Activated CD8-positive, alpha-beta memory T cell treated with anti-CD3 and anti-CD28 coated beads for 48 hours (primary cell): ENCODE measurements around the gene S100A1.

Experiments used
- DNase-seq, 3 experiments: peaks; one replicate each; pipeline ENCODE4 v3.0.0-alpha.2; 2020; ENCODE audit warnings: low read depth in 2 of 3, low spot score in 2 of 3

Gene S100A1

DNA sequence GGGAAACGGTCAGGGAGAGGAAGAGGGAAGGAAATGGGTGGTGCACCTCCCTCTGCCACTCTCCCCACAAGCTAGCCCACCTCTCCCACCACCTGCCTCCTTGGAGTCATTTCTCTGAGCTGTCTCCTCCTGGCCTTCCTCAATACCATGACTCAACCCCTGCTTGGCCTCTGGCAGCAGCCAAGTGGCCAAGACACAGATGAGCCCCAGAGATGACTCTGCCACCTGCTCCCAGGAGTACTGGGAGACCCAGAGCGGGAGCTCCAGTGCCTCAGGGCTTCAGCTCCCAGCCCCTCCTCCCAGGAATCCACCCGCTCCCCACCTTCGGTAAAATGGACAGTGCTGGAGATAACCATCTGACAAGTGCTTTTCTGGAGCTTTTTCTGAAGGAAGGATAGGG, 17.9 kb upstream of the S100A1 start:
- DNase-seq, result no peak

DNA sequence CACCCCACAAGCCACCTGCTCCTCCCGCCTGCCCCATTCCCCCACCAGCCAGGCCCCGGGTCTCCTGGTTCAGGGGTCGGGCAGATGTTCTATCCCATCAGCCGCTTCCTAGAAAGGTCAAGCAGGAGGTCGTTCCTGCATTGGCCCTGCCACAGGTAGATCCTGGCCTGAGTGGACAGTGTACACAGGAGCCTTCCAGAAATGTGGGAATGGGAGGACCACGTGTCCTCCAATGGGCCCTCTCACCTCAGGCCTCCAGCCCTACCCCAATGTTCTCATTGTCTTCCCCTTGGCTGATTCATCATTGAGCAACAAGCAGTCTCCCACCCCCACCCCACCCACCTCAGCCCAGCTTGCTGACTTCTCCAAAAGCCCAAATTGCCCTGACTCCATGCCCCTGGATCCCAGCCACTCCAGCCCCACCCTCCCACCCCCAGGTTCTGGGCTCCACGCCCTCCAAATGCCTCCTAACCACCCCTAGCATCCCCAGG, 17.4 kb upstream of the S100A1 start:
- no peak for DNase-seq

DNA sequence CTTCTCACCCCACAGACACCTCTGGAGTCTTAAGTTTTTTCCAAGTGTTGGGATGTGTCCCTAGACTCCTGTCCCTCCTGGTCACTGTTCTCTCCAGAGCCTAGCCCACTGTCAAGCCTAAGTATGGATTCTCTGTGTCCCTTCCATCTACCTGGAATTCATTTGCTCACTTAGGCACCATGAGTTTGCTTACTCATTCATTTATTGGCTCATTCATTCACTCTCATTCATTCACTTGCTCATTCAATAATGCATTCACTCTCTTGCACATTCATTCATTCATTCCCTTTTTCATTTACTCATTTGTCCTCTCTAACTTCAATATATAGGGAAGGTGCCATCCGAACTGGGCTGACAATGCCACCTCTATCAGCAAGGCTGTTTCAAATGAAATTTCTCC, 16.9 kb upstream of the S100A1 start:
- DNase-seq, result no peak

DNA sequence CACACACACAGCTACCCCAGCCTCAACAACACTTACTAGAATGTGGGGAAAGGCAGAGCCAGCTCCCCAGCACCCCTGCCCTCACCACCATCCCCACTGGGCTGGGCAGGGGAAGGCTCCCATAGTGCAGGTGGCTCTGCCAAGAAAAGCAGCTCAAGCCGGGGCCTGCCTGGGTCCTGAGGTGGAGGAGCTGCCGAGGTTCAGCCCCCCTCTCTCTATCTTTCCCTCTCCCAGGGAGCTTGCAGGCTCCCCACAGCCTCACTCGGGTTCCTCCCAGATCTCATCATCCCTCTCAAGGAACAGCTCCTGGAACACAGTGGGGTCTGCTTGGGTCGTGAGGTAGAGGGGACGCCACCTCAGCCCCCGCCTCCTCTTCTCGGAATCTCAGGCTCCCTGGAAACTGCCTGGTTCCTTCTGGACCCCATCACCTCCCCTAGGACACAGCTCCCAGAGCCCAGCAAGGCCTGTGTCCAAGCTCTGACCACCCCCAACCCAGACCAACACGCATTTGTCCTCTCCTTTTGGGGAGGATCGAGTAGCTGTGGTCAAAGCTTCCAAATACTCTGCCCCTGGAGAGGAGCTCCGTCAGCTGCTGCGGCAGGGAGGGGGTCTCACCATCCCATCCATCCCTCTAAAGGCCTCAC, 16.0 kb upstream of the S100A1 start:
- no peak for DNase-seq

DNA sequence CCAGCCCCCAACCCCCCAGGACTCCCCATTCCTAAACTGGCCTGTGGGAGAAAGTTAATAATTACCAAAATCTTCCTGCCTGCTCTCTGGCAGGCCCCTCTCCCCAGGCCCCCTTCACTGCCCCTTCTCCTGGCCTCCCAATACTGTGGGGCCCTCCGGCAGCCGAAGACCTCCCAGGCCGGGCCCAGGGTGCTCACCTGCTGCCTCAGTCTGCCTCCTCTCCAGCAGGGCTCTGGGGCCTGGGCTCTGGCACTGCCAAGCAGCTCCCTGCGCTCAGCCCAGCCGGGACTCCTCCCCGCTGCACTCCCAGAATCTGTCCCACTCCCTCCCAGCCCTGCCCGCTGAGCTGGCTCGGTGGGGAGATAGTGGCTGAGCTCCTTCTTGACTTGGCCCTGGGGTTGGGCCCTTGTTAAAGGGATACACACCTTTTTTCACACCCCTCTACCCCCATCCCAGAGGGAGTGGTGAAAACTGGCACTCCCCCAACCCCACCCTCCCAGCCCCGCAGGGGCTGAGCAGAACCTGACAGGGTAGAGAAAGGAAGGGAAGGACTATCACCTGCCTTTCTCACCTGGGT, 15.4 kb upstream of the S100A1 start, which contains the start of gene S100A16:
TSS of gene S100A16 (minus strand) at position 383 of the 577 bp plus-strand sequence. CDS start 4,986 bp downstream, outside the sequence.
- DNase-seq, result no peak

DNA sequence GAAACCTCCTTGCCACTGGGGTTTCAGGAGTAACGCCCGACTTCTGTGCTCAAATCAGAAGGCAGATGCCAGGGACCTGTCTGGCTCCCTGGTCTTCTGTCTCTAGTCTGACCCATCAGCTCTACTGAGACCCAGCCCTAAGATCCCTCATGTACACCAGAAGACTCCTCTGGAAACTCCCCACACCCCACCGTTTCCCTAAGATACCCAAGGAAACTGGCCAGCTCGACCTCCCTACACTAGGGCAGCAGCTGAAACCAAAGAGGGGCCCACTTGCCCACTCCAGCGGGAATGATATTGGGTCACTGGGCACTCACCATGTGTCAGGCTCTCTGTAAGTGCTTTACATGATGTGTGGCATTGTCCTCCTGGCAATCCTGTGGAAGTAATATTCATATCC, 14.8 kb upstream of the S100A1 start:
- no peak for DNase-seq

DNA sequence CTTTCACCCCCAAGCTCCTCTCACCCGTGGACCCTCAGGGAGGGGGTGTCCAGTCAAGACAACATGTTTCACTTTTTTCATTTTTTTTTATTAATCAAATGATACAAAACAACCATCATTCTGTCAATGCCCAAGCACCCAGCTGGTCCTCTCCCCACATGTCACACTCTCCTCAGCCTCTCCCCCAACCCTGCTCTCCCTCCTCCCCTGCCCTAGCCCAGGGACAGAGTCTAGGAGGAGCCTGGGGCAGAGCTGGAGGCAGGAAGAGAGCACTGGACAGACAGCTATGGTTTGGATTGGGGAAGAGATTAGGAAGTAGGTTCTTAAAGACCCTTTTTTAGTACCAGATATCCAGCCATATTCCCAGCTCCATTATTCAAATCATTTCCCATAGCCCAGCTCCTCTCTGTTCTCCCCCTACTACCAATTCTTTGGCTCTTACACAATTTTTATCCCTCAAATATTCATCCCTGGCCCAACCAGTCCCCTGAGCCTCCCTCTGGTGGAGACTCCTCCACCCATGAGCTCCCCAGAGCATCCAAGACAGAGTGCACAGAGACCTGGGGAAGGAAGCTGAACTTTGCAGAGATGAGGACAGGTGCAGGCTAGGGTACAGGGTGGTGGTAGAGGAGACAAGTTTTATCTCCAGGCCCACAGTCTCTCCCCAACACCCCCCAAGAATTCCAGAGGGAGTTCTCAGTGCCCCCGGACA, 13.9 kb upstream of the S100A1 start:
- no peak for DNase-seq

DNA sequence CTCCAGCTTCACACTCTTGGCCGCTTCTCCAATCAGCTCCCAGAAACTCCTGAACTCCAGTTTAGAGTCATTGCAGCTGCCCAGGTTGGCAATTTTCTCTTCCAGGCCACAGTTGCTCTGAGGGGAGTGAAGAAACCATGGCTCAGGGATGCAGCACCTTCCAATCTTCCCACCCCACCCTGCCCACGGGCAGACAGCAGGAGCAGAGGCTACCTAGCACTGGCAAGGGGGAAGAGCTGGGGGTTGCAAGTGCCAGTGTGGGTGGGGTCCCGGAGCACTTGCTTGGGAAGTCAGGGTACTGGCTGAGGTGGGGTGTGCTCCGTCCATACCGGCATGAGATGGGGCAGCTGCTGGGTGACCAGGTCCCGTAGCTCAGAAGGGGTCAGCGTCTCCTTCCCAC, 13.3 kb upstream of the S100A1 start:
- no peak for DNase-seq

DNA sequence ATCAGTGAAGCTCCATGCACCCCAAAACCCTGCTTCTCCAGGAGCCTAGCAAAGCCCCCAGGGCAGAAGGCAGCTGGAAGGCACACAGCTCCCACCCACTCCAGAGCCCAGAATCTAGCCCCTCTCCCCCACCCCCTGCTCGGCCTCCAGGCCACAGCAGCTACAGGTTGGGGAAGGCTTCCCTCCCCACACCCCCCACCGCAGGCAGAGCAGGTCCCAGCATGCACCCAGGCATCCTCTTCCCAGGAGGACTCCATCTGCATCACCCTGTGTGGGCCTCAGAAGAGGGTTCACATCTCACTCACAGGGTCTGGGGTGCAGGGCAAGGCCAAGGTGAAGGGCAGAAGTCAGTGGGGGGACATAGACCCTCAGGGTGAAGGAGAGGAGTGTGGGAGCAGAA, 12.8 kb upstream of the S100A1 start:
- no peak for DNase-seq

DNA sequence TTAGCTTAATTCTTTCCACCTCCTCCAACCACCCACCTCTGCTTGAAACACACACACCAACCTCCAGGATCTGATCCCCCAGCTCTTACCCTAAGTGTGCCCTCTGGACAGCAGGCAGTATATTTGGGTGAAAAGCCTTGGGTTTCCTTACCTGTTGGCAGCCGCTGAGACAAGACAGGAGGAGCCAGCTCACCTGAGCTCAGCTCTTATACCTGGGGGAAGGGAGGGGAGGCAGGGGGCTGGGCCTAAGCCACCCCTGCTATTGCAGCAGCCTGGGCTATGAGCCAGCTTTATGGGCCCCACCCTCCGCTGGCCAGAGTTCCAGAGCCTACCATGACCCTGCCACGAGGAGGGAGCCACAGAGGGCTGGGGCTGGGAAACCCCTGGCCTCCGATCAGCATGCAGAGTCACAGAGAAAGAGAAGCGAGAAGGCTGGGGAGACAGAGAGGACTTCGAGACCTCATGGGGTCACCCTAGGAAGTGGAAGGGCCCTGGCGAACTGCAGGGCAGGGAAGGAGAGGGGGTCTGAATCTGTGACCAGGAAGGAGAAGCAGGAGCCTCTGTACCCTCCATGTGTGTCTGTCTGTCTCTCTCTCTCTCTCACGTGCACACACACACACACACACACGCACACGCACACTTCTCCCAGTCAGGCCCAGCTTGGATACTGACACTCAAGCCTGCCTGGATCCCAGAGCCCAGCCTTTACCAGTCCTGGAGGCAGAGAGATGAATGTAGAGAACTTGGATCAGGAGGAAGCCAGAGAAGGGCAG, 11.9 kb upstream of the S100A1 start, which contains the start of gene S100A14:
TSS of gene S100A14 (minus strand) at position 182 of the 773 bp plus-strand sequence. CDS start 467 bp downstream, outside the sequence.
- no peak for DNase-seq

DNA sequence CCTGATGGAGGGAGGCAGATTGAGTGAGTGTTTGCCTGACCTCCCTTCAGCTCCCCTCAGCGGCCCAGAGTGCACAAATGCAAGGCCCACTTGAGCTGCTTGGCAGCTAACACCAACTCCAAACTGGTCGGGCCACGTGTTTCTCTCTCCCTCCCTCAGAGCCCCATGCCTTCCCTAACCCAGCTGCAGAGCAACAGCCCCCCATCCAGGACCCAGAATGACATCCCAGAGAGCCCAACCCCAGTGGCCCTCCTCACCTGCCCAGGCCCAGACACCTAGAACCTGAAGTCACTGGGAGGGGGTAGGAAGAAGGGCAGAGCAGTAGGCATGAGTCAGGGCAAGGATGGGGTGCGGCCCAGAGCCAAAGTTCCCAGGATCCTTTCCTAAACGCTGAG, 11.3 kb upstream of the S100A1 start:
- no peak for DNase-seq

DNA sequence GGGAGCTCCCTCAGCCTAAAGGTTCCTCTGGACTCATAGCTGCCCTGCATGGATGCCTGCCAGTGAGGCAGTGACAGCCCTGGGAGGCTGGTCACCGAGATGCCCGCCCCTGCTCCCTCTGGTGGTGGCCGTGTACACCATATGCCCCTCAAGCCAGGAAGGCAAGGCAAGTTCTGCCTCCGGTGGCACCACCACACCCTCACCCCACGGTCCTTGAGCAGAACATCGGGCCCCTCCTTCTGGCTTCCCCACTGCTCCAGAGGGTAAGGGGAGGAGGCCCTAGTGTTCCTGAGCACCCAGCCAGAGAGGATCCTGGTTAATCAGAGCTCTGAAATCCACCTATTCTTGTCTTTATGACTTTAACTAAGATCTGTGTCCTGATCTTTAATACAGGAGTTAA, 10.6 kb upstream of the S100A1 start:
- peak in 2 of 3 experiments; percentile 55 to 79 for DNase-seq

DNA sequence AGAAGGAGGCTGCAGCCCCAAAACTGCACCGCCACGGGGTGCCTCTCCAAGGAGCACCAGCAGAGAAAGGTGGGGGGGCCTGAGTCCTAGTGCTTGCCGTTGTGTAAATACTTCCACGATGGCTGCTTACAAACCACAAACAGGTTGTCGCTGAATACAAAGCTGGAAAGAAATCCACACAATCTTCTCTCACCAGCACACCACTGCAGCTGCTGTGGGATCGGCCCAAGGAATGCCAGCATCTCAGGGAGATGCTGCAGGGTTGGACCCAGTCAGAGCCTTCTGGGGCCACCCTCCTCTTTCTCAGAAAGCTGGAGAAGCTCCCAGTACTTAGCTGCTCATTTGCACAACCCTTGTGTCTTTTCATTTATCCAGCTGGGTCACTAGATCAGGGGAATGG, 9.1 kb upstream of the S100A1 start:
- DNase-seq, result no peak

DNA sequence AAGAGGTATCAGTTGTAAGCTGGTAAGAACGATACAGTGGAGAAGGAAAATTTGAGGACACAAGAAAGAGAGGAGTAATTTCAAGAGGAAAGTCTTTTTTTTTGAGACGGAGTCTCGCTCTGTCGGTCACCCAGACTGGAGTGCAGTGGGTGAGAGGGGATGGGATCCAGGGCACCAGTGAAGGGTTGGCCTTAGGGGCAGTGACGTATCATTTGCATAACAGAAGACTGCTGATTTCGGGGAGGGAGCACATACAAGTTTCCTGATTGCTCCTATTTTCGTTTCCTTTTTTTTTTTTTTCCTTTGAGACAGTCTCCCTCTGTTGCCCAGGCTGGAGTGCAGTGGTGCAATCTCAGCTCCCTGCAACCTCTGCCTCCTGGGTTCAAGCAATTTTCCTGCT, 5.1 kb upstream of the S100A1 start:
- DNase-seq, result no peak

DNA sequence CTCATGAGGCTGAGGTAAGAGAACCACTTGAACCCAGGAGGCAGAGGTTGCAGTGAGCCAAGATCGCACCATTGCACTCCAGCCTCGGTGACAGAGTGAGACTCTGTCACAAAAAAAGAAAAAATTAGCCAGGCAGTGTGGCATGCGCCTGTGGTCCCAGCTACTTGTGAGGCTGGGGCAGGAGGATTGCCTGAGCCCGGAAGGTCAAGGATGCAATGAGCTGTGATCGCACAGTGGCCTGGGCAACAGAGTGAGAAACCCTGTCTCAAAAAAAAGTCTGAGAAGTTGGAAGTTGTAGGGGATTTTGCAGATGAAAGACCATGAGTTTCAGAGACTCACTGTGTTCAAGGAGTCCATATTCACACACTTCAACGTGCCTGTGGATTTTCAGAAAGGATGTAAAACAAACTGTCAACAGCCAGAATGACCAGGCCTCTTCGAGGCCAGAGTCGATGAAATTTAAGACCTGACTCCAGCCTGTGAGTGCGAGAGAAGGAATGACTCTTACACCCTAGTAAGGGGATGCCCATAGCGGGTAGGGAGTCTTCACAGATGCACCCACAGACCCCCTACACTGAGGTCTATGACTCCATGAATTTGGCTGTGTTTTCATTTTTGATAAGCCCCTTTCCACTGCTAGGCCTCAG, 3.1 kb upstream of the S100A1 start:
- DNase-seq, result no peak

DNA sequence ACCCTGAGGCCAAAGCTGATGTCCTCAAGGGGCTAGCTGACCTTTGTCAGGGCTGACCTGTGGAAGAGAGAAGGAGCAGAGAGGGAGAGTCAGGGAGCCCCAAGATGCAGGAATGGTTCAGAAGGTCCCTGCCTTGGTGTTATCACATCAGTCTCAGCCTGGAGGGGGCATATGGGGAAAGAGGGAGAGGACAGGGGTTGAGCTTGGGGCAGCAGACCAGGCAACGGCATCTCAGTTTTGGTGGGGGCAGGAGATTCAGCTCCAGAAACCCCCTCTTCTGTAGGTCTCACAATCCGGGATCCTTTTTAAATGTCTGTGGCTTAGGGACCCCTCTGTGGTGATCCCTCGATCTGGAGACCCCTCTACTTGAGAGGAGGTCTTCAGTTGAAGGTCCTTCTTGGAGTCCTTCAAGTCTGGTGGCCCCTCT, 1.7 kb upstream of the S100A1 start:
- DNase-seq, result no peak

DNA sequence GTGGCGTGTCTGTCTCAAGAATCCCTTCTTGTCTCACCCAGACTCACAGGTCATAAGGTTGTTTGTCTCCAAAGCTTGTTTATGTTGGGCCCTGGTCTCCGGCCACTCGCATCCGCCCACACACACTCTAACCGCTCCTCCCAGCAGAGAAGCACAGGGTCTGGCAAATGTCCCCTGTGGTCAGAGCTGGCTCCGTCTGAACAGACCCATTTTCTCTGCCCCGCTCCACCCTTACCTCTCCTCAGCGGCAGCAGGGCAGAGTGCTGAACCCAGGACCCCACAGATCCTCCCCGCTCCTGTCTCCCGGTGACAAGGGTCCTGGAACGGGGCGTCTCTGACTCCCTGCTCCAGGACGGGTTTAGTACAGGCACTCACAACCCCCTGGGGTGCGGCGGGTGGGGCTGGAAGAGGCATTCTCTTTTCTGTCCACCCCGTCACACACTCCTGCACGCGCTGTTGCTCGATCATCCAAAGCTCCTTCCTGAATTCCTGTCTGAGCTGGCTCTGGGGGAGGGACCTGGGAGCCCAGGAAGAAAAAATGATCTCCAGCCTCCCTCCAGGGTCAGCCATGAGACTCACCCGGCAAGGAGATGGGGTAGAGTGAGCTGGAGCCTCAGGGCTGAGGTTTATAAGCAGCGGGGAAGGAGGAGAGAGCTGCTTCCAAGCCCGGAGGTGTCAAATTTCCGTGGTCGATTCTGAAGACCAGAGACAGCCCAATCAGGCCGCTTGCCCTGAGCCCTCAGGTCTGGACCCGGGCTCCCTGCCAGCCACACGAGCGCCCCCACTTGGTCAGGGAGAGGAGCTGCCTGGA, 1.1 kb upstream of the S100A1 start, which contains the start of gene S100A13:
TSS of gene S100A13 (minus strand) at position 602 of the 811 bp plus-strand sequence. CDS start 1,033 bp downstream, outside the sequence.
- DNase-seq, result no peak

DNA sequence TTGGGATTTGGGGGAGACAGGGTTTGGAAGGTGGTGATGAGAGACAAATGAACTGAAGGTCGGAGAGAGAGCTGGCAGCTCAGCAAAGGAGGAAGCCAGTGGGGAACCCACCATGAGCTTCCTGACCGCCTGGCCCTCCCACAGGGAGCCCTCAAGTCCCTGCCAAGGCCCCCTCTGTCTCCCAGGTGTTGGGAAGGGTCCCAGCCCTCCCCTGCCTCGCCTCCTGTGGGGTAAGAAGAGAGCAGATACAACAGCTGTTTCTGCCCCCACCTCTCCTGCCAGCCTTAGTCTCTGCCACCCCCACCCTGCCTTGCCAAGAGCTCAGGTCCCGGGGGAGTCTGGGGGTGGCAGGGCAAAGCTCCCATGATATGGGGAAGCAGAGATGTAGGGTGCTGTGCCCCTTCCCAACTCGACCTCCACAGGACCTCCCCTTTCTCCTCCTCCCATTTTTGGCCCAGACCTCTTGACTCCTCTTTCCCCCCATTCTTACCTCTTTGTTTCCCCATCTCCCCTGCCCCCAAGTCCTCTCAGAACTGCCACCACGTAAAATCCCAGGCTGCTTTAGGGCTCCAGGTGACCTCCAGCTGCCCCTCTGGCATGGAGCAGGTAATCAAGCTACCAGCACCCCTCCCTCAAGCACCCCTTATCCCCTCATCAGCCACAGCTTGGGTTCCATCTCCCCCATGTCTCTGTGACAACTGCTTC, 556 bp downstream of the S100A1 start:
- DNase-seq, result no peak

DNA sequence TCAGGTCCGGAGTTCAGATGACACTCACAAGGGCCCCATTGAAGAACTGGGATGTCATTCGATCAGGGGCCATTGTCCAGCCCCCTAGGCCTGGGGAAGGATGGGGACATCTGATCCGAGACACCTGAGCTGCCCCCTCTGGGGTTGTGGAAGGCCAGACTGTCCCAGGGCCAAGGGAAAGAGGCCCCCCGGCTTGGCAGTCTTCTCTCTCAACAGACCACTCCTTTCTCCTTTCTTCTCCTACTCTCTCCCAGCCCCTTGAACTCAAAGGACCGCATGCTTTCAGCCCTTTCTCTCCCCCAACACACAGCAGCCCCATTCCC, 1.1 kb downstream of the S100A1 start:
- no peak for DNase-seq
